SK-N-MC (cell line): ENCODE data around the gene EIF2S2.

Source experiments
- EZH2 ChIP-seq: fragments of 200-600 bp; sonication (generic); IDR thresholded peaks from one replicate; pipeline ENCODE4 v1.6.1; 2017; ENCODE audit warnings: antibody characterized with exemption
- POLR2AphosphoS5 ChIP-seq: IDR thresholded peaks from 2 replicates; pipeline ENCODE4 v1.6.1; 2012; ENCODE audit warnings: mild to moderate bottlenecking, low read depth, low read length, borderline replicate concordance

- no peak for TF ChIP-seq POLR2AphosphoS5
- no peak for TF ChIP-seq EZH2
Measured at GRCh38 chr20:34083137-34083536, 28.9 kb downstream of the EIF2S2 start.
